Neutrophil (primary cell): ENCODE data around the gene MARCHF7.
A peak's percentile ranks its signal among the peaks of the same experiment; 100 is the strongest.
"Not testable (repeated sequence)": the region's sequence is repeated elsewhere in the genome, so short reads cannot be mapped to it uniquely, and the experiment has no call there.

Experiments
- H3K27ac ChIP-seq: fragments of 200-600 bp; sonication (generic); 2 replicates; pipeline ENCODE4 v1.5.1; 2016; ENCODE audit warnings: mild to moderate bottlenecking, moderate library complexity
- H3K27me3 ChIP-seq: fragments of 200-600 bp; sonication (generic); 2 replicates; pipeline ENCODE4 v1.6.0; 2016; ENCODE audit warnings: mild to moderate bottlenecking
- H3K36me3 ChIP-seq: fragments of 200-600 bp; sonication (generic); 2 replicates; pipeline ENCODE4 v1.5.1; 2017
- H3K4me1 ChIP-seq, 2 experiments: fragments of 200-600 bp in 1 of 2; sonication (generic) in 1 of 2; 1 replicate in 1 of 2; 2 replicates in 1 of 2; pipeline versions ENCODE4 v1.5.1 to v1.6.1; 2013 to 2016; ENCODE audit warnings: low read depth in 1 of 2, low read length in 1 of 2, mild to moderate bottlenecking in 1 of 2, moderate library complexity in 1 of 2; ENCODE audit not compliant: control insufficient read depth in 1 of 2, insufficient read depth in 1 of 2
- H3K4me3 ChIP-seq, 2 experiments: fragments of 200-600 bp in 1 of 2; sonication (generic) in 1 of 2; 1 replicate in 1 of 2; 2 replicates in 1 of 2; pipeline ENCODE4 v1.5.1; 2013 to 2016; ENCODE audit warnings: low read depth in 1 of 2, low read length in 1 of 2, mild to moderate bottlenecking in 1 of 2, moderate library complexity in 1 of 2
- H3K9me3 ChIP-seq: fragments of 200-600 bp; sonication (generic); 2 replicates; pipeline ENCODE4 v1.5.1; 2016
- TF ChIP-seq, protein P1 (sequence below): fragments of 200-600 bp; sonication (generic); IDR thresholded peaks from 2 replicates; pipeline ENCODE4 v1.5.1; 2016; ENCODE audit warnings: antibody characterized with exemption

MARCHF7 gene

DNA sequence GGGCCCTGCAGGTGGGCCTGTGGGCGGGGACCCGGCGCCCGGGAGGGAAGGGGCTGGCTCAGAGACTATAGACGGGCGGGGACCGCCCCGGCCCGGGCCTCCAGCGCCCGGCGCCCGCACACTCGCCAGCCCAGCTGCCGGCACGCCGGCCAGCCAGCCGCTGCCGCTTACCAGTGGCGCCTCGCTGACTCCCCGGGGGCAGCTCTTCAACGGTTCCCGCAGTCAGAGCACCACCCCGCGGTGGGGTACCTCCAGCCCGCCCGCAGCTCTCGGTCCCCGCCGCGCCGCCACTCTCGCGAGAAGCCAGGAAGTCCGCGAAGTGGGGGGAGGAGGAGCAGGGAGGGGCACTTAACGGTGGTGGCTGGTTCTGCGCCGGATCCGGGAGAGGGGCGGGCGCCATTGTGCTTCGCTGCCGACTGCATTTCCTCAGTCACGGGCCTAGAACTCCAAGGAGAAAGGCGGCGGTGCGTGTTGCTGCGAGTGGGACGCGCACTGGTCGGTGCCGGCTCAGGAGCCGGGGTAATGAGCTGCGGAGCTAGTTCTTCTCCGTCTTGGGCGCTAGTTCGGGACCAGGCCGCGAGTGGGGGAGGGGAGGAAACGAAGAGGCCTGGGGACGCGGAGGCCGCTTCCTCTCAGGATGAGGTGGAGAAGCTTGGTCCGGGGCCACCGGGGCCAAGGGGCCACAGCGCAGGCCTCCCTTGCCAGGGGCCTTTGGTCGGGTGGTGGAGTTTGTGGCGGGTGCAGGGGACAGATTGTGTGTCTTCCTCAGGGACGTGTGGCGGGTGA lies at the start of gene MARCHF7:
Gene MARCHF7 (plus strand): TSS at position 364 of the 786 bp plus-strand sequence. CDS start 16,517 bp downstream, outside the sequence.
- no peaks in the 10 kb centered on the region for H3K27me3 ChIP-seq
- peaks cover 28% of the 10 kb centered on the region for H3K36me3 ChIP-seq
- H3K27ac ChIP-seq: peak within 1 kb of the TSS; percentile 97
- TF ChIP-seq, protein P1, sequence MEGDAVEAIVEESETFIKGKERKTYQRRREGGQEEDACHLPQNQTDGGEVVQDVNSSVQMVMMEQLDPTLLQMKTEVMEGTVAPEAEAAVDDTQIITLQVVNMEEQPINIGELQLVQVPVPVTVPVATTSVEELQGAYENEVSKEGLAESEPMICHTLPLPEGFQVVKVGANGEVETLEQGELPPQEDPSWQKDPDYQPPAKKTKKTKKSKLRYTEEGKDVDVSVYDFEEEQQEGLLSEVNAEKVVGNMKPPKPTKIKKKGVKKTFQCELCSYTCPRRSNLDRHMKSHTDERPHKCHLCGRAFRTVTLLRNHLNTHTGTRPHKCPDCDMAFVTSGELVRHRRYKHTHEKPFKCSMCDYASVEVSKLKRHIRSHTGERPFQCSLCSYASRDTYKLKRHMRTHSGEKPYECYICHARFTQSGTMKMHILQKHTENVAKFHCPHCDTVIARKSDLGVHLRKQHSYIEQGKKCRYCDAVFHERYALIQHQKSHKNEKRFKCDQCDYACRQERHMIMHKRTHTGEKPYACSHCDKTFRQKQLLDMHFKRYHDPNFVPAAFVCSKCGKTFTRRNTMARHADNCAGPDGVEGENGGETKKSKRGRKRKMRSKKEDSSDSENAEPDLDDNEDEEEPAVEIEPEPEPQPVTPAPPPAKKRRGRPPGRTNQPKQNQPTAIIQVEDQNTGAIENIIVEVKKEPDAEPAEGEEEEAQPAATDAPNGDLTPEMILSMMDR: peak; percentile 89
- no peaks in the 10 kb centered on the region for H3K9me3 ChIP-seq
- H3K4me3 ChIP-seq: peak within 1 kb of the TSS; percentile 97 to 99
- peaks cover 40 to 56% of the 10 kb centered on the region in 2 experiments for H3K4me1 ChIP-seq

GRCh38 chr2:159667423-159667822 lies 44.9 kb upstream of the MARCHF7 start:
- H3K27me3 ChIP-seq, H3K9me3 ChIP-seq, H3K4me3 ChIP-seq, H3K4me1 ChIP-seq, H3K27ac ChIP-seq, H3K36me3 ChIP-seq: not testable (repeated sequence)

GRCh38 chr2:159671047-159671446 lies 41.3 kb upstream of the MARCHF7 start:
- Histone ChIP-seq H3K9me3 (no peaks in the 10 kb centered on the region), H3K27me3 (no peaks in the 10 kb centered on the region), H3K4me3 (no peak overlapping the region), H3K36me3 (no peaks in the 10 kb centered on the region), H3K27ac (no peak overlapping the region), H3K4me1 (no peaks in the 10 kb centered on the region)
- TF ChIP-seq, protein P1: no peak

DNA sequence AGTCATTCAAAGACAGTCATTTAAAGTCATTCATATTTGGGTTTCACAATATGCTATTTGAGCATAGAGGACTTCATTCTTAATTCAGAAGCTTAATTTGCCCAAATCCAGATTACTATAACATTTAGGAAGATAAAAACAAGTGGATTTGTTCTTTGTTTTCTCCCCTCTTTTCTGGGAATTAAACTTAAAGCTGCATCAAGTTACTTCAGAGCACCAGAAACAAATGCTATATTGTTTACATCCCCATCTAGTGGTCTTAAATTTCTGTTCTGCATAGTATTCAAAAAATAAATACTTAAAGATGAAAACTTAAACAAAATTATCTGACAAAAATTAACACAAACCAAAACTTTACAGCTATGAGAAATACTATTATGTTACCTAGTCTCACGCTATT lies 34.7 kb upstream of the MARCHF7 start:
- Histone ChIP-seq H3K4me3 (no peak overlapping the region), H3K4me1 (no peaks in the 10 kb centered on the region), H3K27ac (no peak overlapping the region), H3K27me3 (no peaks in the 10 kb centered on the region), H3K36me3 (no peaks in the 10 kb centered on the region), H3K9me3 (no peaks in the 10 kb centered on the region)
- TF ChIP-seq, protein P1: no peak

GRCh38 chr2:159680692-159681091 lies 31.6 kb upstream of the MARCHF7 start:
- H3K9me3 ChIP-seq: no peaks in the 10 kb centered on the region
- no peaks in the 10 kb centered on the region for H3K27me3 ChIP-seq
- H3K4me3 ChIP-seq: no peak overlapping the region
- no peak overlapping the region for H3K27ac ChIP-seq
- TF ChIP-seq, protein P1: no peak
- no peaks in the 10 kb centered on the region for H3K36me3 ChIP-seq
- H3K4me1 ChIP-seq: peaks cover 0 to 8% of the 10 kb centered on the region in 2 experiments

DNA sequence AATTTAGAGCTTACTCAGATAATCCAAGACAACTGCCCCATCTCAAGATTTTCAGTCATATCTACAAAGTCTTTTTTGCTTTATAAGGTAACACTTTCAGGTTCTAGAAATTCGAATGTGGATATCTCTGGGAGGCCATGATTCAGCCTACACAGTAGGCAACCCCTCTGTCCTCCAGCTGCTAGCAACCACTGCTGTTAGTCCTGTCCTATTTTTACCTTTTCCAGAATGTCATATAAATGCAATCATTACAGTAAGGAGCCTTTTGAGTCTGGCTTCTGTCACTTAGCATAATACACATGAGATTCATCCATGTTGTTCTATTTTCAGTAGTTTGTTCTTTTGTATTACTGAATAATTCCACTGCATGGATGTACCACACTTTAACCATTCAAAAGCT lies 28.5 kb upstream of the MARCHF7 start:
- no peak overlapping the region for H3K4me3 ChIP-seq
- H3K9me3 ChIP-seq: no peaks in the 10 kb centered on the region
- peaks cover 0 to 8% of the 10 kb centered on the region in 2 experiments for H3K4me1 ChIP-seq
- no peaks in the 10 kb centered on the region for H3K27me3 ChIP-seq
- H3K36me3 ChIP-seq: no peaks in the 10 kb centered on the region
- TF ChIP-seq, protein P1: no peak
- peak overlapping the region; percentile 2 for H3K27ac ChIP-seq
